GM12878 (cell line): Measurements from ENCODE around the gene BRAT1. TPM values are rescaled to one million over a fixed set of nuclear protein-coding genes. Genes with fewer than 3 reads are reported as not detected.

ENCODE experiments used
- ATAC-seq: fragments of 200-7000 bp; cut with Tn5 transposase; 3 replicates; pipeline ENCODE4 v1.9.1; 2020; ENCODE audit warnings: mild to moderate bottlenecking, moderate library complexity
- BruUV-seq: library from RNA; stranded (reverse); fragments of 400-500 nt; replicated peaks from 2 replicates; lab custom pipeline; 2021; lab: Mats Ljungman, UMichigan
- CTCF ChIA-PET: fragments of 300-600 bp; sonication (Branson Sonifier 250); formaldehyde crosslinking; extraction: SDS; loops from one replicate; lab custom pipeline; 2021; ENCODE audit warnings: inconsistent platforms; lab: Yijun Ruan, JAX
- POLR2A ChIA-PET: fragments of 350-600 bp; formaldehyde crosslinking; extraction: SDS; loops from one replicate; lab custom pipeline; 2021; ENCODE audit warnings: inconsistent platforms; lab: Charles Lee
- RAD21 ChIA-PET: fragments of 300-600 bp; sonication (Branson Sonifier 250); formaldehyde crosslinking; loops from one replicate; lab custom pipeline; 2023; ENCODE audit warnings: antibody characterized with exemption; ENCODE audit not compliant: unreplicated experiment; lab: Charles Lee
- SMC1A ChIA-PET: fragments of 300-600 bp; sonication (Branson Sonifier 250); formaldehyde crosslinking; loops from one replicate; lab custom pipeline; 2023; ENCODE audit not compliant: unreplicated experiment, uncharacterized antibody; lab: Charles Lee
- DNase-seq: peaks from one replicate; pipeline ENCODE4 v3.0.0-alpha.2; 2011; ENCODE audit warnings: low read depth, low spot score
- FAIRE-seq: peaks from 3 replicates; lab custom pipeline; 2011; peaks lifted over from hg19 to GRCh38; lab: Jason Lieb, UNC
- H2AFZ ChIP-seq: 2 replicates; pipeline ENCODE4 v1.6.0; 2011; ENCODE audit warnings: low read depth, low read length, control low read depth; ENCODE audit not compliant: control insufficient read depth
- H3K27ac ChIP-seq: 2 replicates; pipeline ENCODE4 v1.5.1; 2011; ENCODE audit warnings: control low read depth; ENCODE audit not compliant: control insufficient read depth, insufficient read depth
- H3K27me3 ChIP-seq, 2 experiments: replicated peaks in 1 of 2; 2 replicates each; pipeline versions ENCODE4 v1.6.0 to v1.6.1; 2011; ENCODE audit warnings: low read length in 1 of 2; ENCODE audit not compliant: control insufficient read depth in 2 of 2, insufficient read depth in 2 of 2
- H3K36me3 ChIP-seq, 2 experiments: 2 replicates each; pipeline ENCODE4 v1.5.1; 2011; ENCODE audit warnings: low read length in 1 of 2; ENCODE audit not compliant: control insufficient read depth in 2 of 2, insufficient read depth in 2 of 2
- H3K4me1 ChIP-seq: 2 replicates; pipeline ENCODE4 v1.6.1; 2011; ENCODE audit warnings: mild to moderate bottlenecking, low read length, moderate library complexity, mixed read lengths; ENCODE audit not compliant: control insufficient read depth, insufficient read depth
- H3K4me2 ChIP-seq: 2 replicates; pipeline ENCODE4 v1.6.0; 2011; ENCODE audit warnings: control low read depth; ENCODE audit not compliant: control insufficient read depth, insufficient read depth
- H3K4me3 ChIP-seq: fragments of 200-600 bp; sonication (generic); 2 replicates; pipeline ENCODE4 v1.5.1; 2016
- H3K79me2 ChIP-seq: 2 replicates; pipeline ENCODE4 v1.6.0; 2011; ENCODE audit warnings: low read length; ENCODE audit not compliant: control insufficient read depth, insufficient read depth
- H3K9ac ChIP-seq: 2 replicates; pipeline ENCODE4 v1.8.0; 2011; ENCODE audit warnings: low read length, control low read depth, mixed read lengths; ENCODE audit not compliant: control insufficient read depth, insufficient read depth
- H3K9me3 ChIP-seq: replicated peaks from 3 replicates; pipeline ENCODE4 v1.5.1; 2011; ENCODE audit warnings: mild to moderate bottlenecking, low read length; ENCODE audit not compliant: control insufficient read depth, insufficient read depth
- H4K20me1 ChIP-seq: 2 replicates; pipeline ENCODE4 v1.6.0; 2011; ENCODE audit not compliant: control insufficient read depth, insufficient read depth
- ASH2L ChIP-seq: fragments of 300-600, 200-600 bp; sonication (generic); IDR thresholded peaks from 2 replicates; pipeline ENCODE4 v1.6.1; 2017; ENCODE audit warnings: low read depth, mild to moderate bottlenecking, borderline replicate concordance
- BCL3 ChIP-seq: IDR thresholded peaks from 2 replicates; pipeline ENCODE4 v1.6.1; 2011; ENCODE audit warnings: borderline replicate concordance, low read depth, mild to moderate bottlenecking, moderate library complexity, low read length; ENCODE audit not compliant: insufficient read depth, poor library complexity, severe bottlenecking
- CREB1 ChIP-seq: IDR thresholded peaks from 2 replicates; pipeline ENCODE4 v1.6.1; 2012; ENCODE audit warnings: low read depth, mild to moderate bottlenecking, inconsistent platforms
- CTCF ChIP-seq, 3 experiments: IDR thresholded peaks in 2 of 3; conservative IDR thresholded peaks in 1 of 3; 2 replicates each; pipeline ENCODE4 v1.5.1; 2011; ENCODE audit warnings: low read depth in 3 of 3, low read length in 3 of 3, mild to moderate bottlenecking in 3 of 3, control low read depth in 2 of 3, moderate library complexity in 2 of 3, inconsistent platforms in 1 of 3, mixed read lengths in 1 of 3; ENCODE audit not compliant: control insufficient read depth in 2 of 3, insufficient read depth in 1 of 3; ENCODE audit errors: extremely low read depth in 1 of 3
- E2F8 ChIP-seq: fragments of 450-650 bp; IDR thresholded peaks from 2 replicates; pipeline ENCODE4 v1.6.1; 2018; ENCODE audit warnings: mild to moderate bottlenecking, low read depth, moderate library complexity; ENCODE audit not compliant: partially characterized antibody
- HSF1 ChIP-seq: fragments of 150-350 bp; IDR thresholded peaks from 2 replicates; pipeline ENCODE4 v1.6.1; 2014; ENCODE audit warnings: mild to moderate bottlenecking, low read depth, low read length
- IKZF1 ChIP-seq: fragments of 450-650 bp; conservative IDR thresholded peaks from 2 replicates; pipeline ENCODE4 v1.6.1; 2017; ENCODE audit warnings: antibody characterized with exemption, mild to moderate bottlenecking
- MXI1 ChIP-seq: fragments of 150-350 bp; IDR thresholded peaks from 2 replicates; pipeline ENCODE4 v1.6.1; 2011; ENCODE audit warnings: low read depth, mild to moderate bottlenecking, inconsistent platforms, low read length, improper control_type of control experiment
- MYB ChIP-seq: fragments of 150-350 bp; IDR thresholded peaks from 2 replicates; pipeline ENCODE4 v1.6.1; 2014; ENCODE audit warnings: mild to moderate bottlenecking, low read depth, low read length, borderline replicate concordance
- NFYA ChIP-seq: IDR thresholded peaks from 2 replicates; pipeline ENCODE4 v1.6.1; 2011; ENCODE audit warnings: low read depth, mild to moderate bottlenecking, low read length, improper control_type of control experiment, borderline replicate concordance
- RUNX3 ChIP-seq: IDR thresholded peaks from 2 replicates; pipeline ENCODE4 v1.6.1; 2012; ENCODE audit warnings: low read length, inconsistent platforms
- TBL1XR1 ChIP-seq: IDR thresholded peaks from 2 replicates; pipeline ENCODE4 v1.6.1; 2012; ENCODE audit warnings: low read depth, low read length, improper control_type of control experiment
- ZNF622 ChIP-seq: fragments of 450-650 bp; IDR thresholded peaks from 2 replicates; pipeline ENCODE4 v1.6.1; 2017; ENCODE audit warnings: mild to moderate bottlenecking, inconsistent platforms
- ZSCAN29 ChIP-seq: fragments of 450-650 bp; IDR thresholded peaks from 2 replicates; pipeline ENCODE4 v1.6.1; 2017; ENCODE audit warnings: mild to moderate bottlenecking, moderate library complexity
- WGBS: methylation state at CpG from one replicate; pipeline ENCODE4 v1.1.6; 2016; ENCODE audit warnings: low lambda C conversion rate; ENCODE audit not compliant: insufficient replicate concordance, insufficient coverage; ENCODE audit errors: missing lambda C conversion rate; 5-methylcytosine and 5-hydroxymethylcytosine counted together
- in situ Hi-C: fragments of 300-500 bp; cut with MboI; formaldehyde crosslinking; loops from 9 replicates; pipeline ENCODE4 v1.14.3; 2018; ENCODE audit warnings: mixed read lengths
- intact Hi-C: fragments of 100-400 bp; cut with micrococcal nuclease; formaldehyde crosslinking; loops from one replicate; pipeline ENCODE4 v1.14.2; 2022; ENCODE audit not compliant: unreplicated experiment
- polyA plus RNA-seq, 11 experiments: library from polyadenylated mRNA; depleted of rRNA in 4 of 11; unstranded in 6 of 11; stranded (reverse) in 5 of 11; fragments of >200 nt; fragmentation: Nextera tagmentation in 4 of 11; fragmentation: Illumina TruSeq in 1 of 11; extraction: Ambion mirVana in 4 of 11; extraction: Trizol in 1 of 11; gene quantifications; 1 replicate in 1 of 11; 2 replicates in 10 of 11; pipeline versions ENCODE4 v1.2.1 to v1.2.3, GENCODE V29; 2011 to 2016; ENCODE audit warnings: inconsistent platforms in 2 of 11, missing spikeins in 2 of 11, low read depth in 1 of 11
- total RNA-seq, 4 experiments: library from RNA; depleted of rRNA in 3 of 4; stranded (reverse); fragments of >200 nt in 3 of 4; fragmentation: Illumina TruSeq in 1 of 4; extraction: Trizol in 1 of 4; gene quantifications; 2 replicates each; pipeline versions ENCODE4 v1.2.1 to v1.2.3, GENCODE V29; 2013 to 2021

Gene BRAT1
- total and polyA plus RNA-seq, 10 of the 15 experiments (the other 5 are each of a cell fraction or from before 2014, with no cell fraction given): 0.13 to 53.3 (median 16.0) TPM

- SMC1A ChIA-PET: interaction anchor here (0.6 kb wide), 1 partner anchor 45 kb away, joined by 3 read pairs; no protein-coding TSS in a partner anchor
- Histone ChIP-seq H3K4me3 (no peak overlapping the region), H3K27ac (no peak overlapping the region), H2AFZ (peak overlapping the region; percentile 39), H3K36me3 (no peaks in the 10 kb centered on the region), H3K9ac (no peak overlapping the region; the same call in 1 of the 2 replicates), H3K9me3 (no peaks in the 10 kb centered on the region), H3K4me1 (peaks cover 38% of the 10 kb centered on the region), H4K20me1 (no peaks in the 10 kb centered on the region), H3K4me2 (peak overlapping the region; percentile 38; the same call in 1 of the 2 replicates), H3K79me2 (no peaks in the 10 kb centered on the region), H3K27me3 (no peaks in the 10 kb centered on the region)
- ATAC-seq: peak; percentile 44
- in situ Hi-C loops (no loop called here), intact Hi-C loops (no loop called here)
- RAD21 ChIA-PET: no interaction called here
- POLR2A ChIA-PET: no interaction called here
- WGBS: 39% methylated on average over 43 of the region's 43 CpGs
- no TSS peak for BruUV-seq
- CTCF ChIA-PET: no interaction called here
- DNase-seq: no peak
- FAIRE-seq: peak; percentile 87
- TF ChIP-seq ASH2L (no peak), BCL3 (no peak), CTCF (IDR thresholded peaks at IDR 0.05 in 2 of 3, conservative IDR thresholded peaks at IDR 0.05 in 1 of 3; ENCODE audit: control insufficient read depth in 2 of 3, extremely low read depth in 1 of 3, insufficient read depth in 1 of 3, low read depth in 3 of 3, low read length in 3 of 3) (no peak), ZSCAN29 (no peak), RUNX3 (peak; percentile 37), NFYA (no peak), ZNF622 (no peak), TBL1XR1 (no peak), MYB (no peak), IKZF1 (0 out of 2 replicates have a peak, but pooled peaks have one; percentile 19), E2F8 (no peak), MXI1 (no peak), CREB1 (no peak), HSF1 (no peak)
These were observed 46.8 kb downstream of the BRAT1 start for GRCh38 chr7:2508327-2509215.
